ENCODE measurements around the gene POLR2L.

DNA sequence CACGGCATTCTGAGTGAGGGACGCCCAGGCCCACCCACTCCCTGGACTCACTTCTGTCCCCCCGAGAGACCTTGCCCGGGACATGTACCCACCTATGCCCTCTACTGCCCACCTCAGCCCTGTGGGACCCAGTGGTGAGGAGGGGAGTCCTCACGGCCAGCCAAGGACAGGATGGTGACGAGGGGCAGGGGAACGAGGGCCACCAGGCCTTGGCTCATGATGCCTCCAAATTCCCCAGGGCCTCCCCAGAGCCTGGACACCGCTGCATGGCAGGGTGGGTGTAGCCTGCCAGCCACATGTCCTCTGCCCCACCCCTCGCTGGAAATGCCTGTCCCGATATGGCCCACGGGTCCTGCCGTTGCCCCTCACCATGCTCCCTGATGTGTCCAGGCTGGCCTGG lies 26.5 kb upstream of the POLR2L start:
- TF ChIP-seq, protein P1, sequence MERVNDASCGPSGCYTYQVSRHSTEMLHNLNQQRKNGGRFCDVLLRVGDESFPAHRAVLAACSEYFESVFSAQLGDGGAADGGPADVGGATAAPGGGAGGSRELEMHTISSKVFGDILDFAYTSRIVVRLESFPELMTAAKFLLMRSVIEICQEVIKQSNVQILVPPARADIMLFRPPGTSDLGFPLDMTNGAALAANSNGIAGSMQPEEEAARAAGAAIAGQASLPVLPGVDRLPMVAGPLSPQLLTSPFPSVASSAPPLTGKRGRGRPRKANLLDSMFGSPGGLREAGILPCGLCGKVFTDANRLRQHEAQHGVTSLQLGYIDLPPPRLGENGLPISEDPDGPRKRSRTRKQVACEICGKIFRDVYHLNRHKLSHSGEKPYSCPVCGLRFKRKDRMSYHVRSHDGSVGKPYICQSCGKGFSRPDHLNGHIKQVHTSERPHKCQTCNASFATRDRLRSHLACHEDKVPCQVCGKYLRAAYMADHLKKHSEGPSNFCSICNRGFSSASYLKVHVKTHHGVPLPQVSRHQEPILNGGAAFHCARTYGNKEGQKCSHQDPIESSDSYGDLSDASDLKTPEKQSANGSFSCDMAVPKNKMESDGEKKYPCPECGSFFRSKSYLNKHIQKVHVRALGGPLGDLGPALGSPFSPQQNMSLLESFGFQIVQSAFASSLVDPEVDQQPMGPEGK (CRISPR knock-in tag; IDR thresholded peaks at IDR 0.05; ENCODE audit: borderline replicate concordance): no peak
- TF ChIP-seq, protein P2, sequence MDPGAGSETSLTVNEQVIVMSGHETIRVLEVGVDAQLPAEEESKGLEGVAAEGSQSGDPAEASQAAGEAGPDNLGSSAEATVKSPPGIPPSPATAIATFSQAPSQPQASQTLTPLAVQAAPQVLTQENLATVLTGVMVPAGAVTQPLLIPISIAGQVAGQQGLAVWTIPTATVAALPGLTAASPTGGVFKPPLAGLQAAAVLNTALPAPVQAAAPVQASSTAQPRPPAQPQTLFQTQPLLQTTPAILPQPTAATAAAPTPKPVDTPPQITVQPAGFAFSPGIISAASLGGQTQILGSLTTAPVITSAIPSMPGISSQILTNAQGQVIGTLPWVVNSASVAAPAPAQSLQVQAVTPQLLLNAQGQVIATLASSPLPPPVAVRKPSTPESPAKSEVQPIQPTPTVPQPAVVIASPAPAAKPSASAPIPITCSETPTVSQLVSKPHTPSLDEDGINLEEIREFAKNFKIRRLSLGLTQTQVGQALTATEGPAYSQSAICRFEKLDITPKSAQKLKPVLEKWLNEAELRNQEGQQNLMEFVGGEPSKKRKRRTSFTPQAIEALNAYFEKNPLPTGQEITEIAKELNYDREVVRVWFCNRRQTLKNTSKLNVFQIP (CRISPR knock-in tag; IDR thresholded peaks at IDR 0.05; ENCODE audit: borderline replicate concordance, low read depth): no peak
- TF ChIP-seq, protein P3, sequence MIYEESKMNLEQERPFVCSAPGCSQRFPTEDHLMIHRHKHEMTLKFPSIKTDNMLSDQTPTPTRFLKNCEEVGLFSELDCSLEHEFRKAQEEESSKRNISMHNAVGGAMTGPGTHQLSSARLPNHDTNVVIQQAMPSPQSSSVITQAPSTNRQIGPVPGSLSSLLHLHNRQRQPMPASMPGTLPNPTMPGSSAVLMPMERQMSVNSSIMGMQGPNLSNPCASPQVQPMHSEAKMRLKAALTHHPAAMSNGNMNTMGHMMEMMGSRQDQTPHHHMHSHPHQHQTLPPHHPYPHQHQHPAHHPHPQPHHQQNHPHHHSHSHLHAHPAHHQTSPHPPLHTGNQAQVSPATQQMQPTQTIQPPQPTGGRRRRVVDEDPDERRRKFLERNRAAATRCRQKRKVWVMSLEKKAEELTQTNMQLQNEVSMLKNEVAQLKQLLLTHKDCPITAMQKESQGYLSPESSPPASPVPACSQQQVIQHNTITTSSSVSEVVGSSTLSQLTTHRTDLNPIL (CRISPR knock-in tag; IDR thresholded peaks at IDR 0.05; ENCODE audit: low read depth): no peak

Data from SK-N-SH treated with all-trans-retinoic acid at 6 μM for 48 hours (cell line).